Effector memory CD4-positive, alpha-beta T cell (primary cell): ENCODE results near the gene MXRA7.

Source experiments
- DNase-seq, 3 donors: peaks; one replicate each; pipeline ENCODE4 v3.0.0-alpha.2; 2020
- H3K27ac ChIP-seq: 2 replicates; pipeline ENCODE4 v1.7.0; 2013; ENCODE audit warnings: mild to moderate bottlenecking, low read length, moderate library complexity; ENCODE audit not compliant: insufficient read depth, poor library complexity, severe bottlenecking
- H3K27me3 ChIP-seq: replicated peaks from 2 replicates; pipeline ENCODE4 v1.7.0; 2013; ENCODE audit warnings: mild to moderate bottlenecking, low read length; ENCODE audit not compliant: insufficient read depth, control insufficient read depth, poor library complexity, severe bottlenecking
- H3K36me3 ChIP-seq: 2 replicates; pipeline ENCODE4 v1.7.0; 2013; ENCODE audit warnings: mild to moderate bottlenecking, low read length, moderate library complexity; ENCODE audit not compliant: control insufficient read depth, insufficient read depth
- H3K4me1 ChIP-seq: 2 replicates; pipeline ENCODE4 v1.7.0; 2013; ENCODE audit warnings: low read length, mild to moderate bottlenecking; ENCODE audit not compliant: control insufficient read depth, insufficient read depth, poor library complexity, severe bottlenecking
- H3K4me3 ChIP-seq: 2 replicates; pipeline ENCODE4 v1.7.0; 2013; ENCODE audit warnings: low read length, low read depth, mild to moderate bottlenecking; ENCODE audit not compliant: insufficient read depth, poor library complexity, severe bottlenecking
- H3K9me3 ChIP-seq: 2 replicates; pipeline ENCODE4 v1.7.0; 2013; ENCODE audit warnings: mild to moderate bottlenecking, low read length, moderate library complexity; ENCODE audit not compliant: control insufficient read depth
- total RNA-seq, 3 donors: gene quantifications; one replicate each; lab custom pipeline; 2026; lab: John Stamatoyannopoulos, UW

MXRA7 gene
- total RNA-seq: 12.8 to 22.5 (median 19.1) reads per million in 3 donors

- DNase-seq: peak; percentile 45 to 54 (median 48)
- no peak within 1 kb of the TSS for H3K27ac ChIP-seq
- peaks cover 13% of the 10 kb centered on the region for H3K36me3 ChIP-seq
- no peaks in the 10 kb centered on the region for H3K27me3 ChIP-seq
- peaks cover 15% of the 10 kb centered on the region for H3K4me1 ChIP-seq
- peak within 1 kb of the TSS; percentile 51 for H3K4me3 ChIP-seq
- no peaks in the 10 kb centered on the region for H3K9me3 ChIP-seq
Measured at GRCh38 chr17:76710863-76711611, at the start of gene MXRA7. TSS of gene MXRA7 (minus strand) at chr17:76710965. CDS start at chr17:76710946, 19 bp downstream.

- no peak overlapping the region for H3K4me3 ChIP-seq
Measured at GRCh38 chr17:76758570-76758969, 47.8 kb upstream of the MXRA7 start.

GRCh38 chr17:76757256-76757655 lies 46.5 kb upstream of the MXRA7 start:
- no peak for DNase-seq
- Histone ChIP-seq H3K4me1 (peaks cover 11% of the 10 kb centered on the region), H3K27ac (no peak overlapping the region), H3K9me3 (no peaks in the 10 kb centered on the region), H3K4me3 (no peak overlapping the region), H3K27me3 (no peaks in the 10 kb centered on the region), H3K36me3 (no peaks in the 10 kb centered on the region)

More at GRCh38 chr17:76758570-76758969, 47.8 kb upstream of the MXRA7 start:
- no peak for DNase-seq
- H3K4me1 ChIP-seq: peaks cover 4% of the 10 kb centered on the region
- no peaks in the 10 kb centered on the region for H3K27me3 ChIP-seq
- no peaks in the 10 kb centered on the region for H3K36me3 ChIP-seq
- H3K9me3 ChIP-seq: no peaks in the 10 kb centered on the region
- H3K27ac ChIP-seq: no peak overlapping the region

GRCh38 chr17:76755285-76755684 lies 44.5 kb upstream of the MXRA7 start:
- Histone ChIP-seq H3K27ac (no peak overlapping the region), H3K4me1 (peaks cover 20% of the 10 kb centered on the region), H3K36me3 (no peaks in the 10 kb centered on the region), H3K9me3 (no peaks in the 10 kb centered on the region), H3K4me3 (no peak overlapping the region), H3K27me3 (no peaks in the 10 kb centered on the region)
- no peak for DNase-seq

- peak in 1 of 3 donors; percentile 22 for DNase-seq
- Histone ChIP-seq H3K4me3 (peak overlapping the region; percentile 50), H3K4me1 (peaks cover 20% of the 10 kb centered on the region), H3K27me3 (no peaks in the 10 kb centered on the region), H3K9me3 (no peaks in the 10 kb centered on the region), H3K27ac (peak overlapping the region; percentile 80), H3K36me3 (peaks cover 6% of the 10 kb centered on the region)
Measured at GRCh38 chr17:76753061-76753961, 42.5 kb upstream of the MXRA7 start.

GRCh38 chr17:76752006-76752405 lies 41.2 kb upstream of the MXRA7 start:
- Histone ChIP-seq H3K9me3 (no peaks in the 10 kb centered on the region), H3K4me3 (no peak overlapping the region), H3K36me3 (peaks cover 6% of the 10 kb centered on the region), H3K27me3 (no peaks in the 10 kb centered on the region), H3K27ac (peak overlapping the region; percentile 55), H3K4me1 (peaks cover 20% of the 10 kb centered on the region)
- DNase-seq: peak in 1 of 3 donors; percentile 11

- Histone ChIP-seq H3K9me3 (no peaks in the 10 kb centered on the region), H3K27me3 (no peaks in the 10 kb centered on the region), H3K4me1 (peaks cover 20% of the 10 kb centered on the region), H3K27ac (peak overlapping the region; percentile 55), H3K4me3 (no peak overlapping the region), H3K36me3 (peaks cover 6% of the 10 kb centered on the region)
- no peak for DNase-seq
Measured at GRCh38 chr17:76751416-76751993, 40.7 kb upstream of the MXRA7 start.

GRCh38 chr17:76748657-76749056 lies 37.9 kb upstream of the MXRA7 start:
- Histone ChIP-seq H3K9me3 (no peaks in the 10 kb centered on the region), H3K27ac (no peak overlapping the region), H3K4me3 (no peak overlapping the region), H3K27me3 (no peaks in the 10 kb centered on the region), H3K4me1 (peaks cover 16% of the 10 kb centered on the region), H3K36me3 (peaks cover 25% of the 10 kb centered on the region)
- DNase-seq: no peak

GRCh38 chr17:76747716-76748363 lies 37.1 kb upstream of the MXRA7 start:
- no peak overlapping the region for H3K27ac ChIP-seq
- DNase-seq: no peak
- no peaks in the 10 kb centered on the region for H3K27me3 ChIP-seq
- H3K4me3 ChIP-seq: no peak overlapping the region
- peaks cover 29% of the 10 kb centered on the region for H3K36me3 ChIP-seq
- H3K4me1 ChIP-seq: peaks cover 16% of the 10 kb centered on the region
- no peaks in the 10 kb centered on the region for H3K9me3 ChIP-seq
